GM19452 (cell line): ENCODE measurements around the gene PTN.
"Not testable (repeated sequence)": the region's sequence is repeated elsewhere in the genome, so short reads cannot be mapped to it uniquely, and the experiment has no call there.

Experiments
- ATAC-seq: cut with Tn5 transposase; IDR thresholded peaks from one replicate; pipeline ENCODE4 v1.9.1; 2021; ENCODE audit not compliant: unreplicated experiment

The PTN gene

GRCh38 chr7:137268001-137268865 is 75.3 kb downstream of the PTN start:
- not testable (repeated sequence) for ATAC-seq

GRCh38 chr7:137266764-137267163 is 76.8 kb downstream of the PTN start:
- ATAC-seq = no peak

GRCh38 chr7:137265480-137265879 is 78.1 kb downstream of the PTN start:
- not testable (repeated sequence) for ATAC-seq

- ATAC-seq = no peak
These were observed 80.9 kb downstream of the PTN start for GRCh38 chr7:137262599-137262998.

GRCh38 chr7:137258552-137258951 is 85.0 kb downstream of the PTN start:
- ATAC-seq = no peak

GRCh38 chr7:137254766-137255165 is 88.8 kb downstream of the PTN start:
- no peak for ATAC-seq

- no peak for ATAC-seq
These were observed 97.6 kb downstream of the PTN start for GRCh38 chr7:137245890-137246289.

- ATAC-seq = no peak
These were observed 98.3 kb downstream of the PTN start for GRCh38 chr7:137245186-137245585.

GRCh38 chr7:137243741-137244140 is 99.8 kb downstream of the PTN start:
- ATAC-seq = no peak

GRCh38 chr7:137242616-137243015 is 100.9 kb downstream of the PTN start:
- no peak for ATAC-seq

- ATAC-seq = no peak
These were observed 101.7 kb downstream of the PTN start for GRCh38 chr7:137241655-137242360.

GRCh38 chr7:137239186-137239585 is 104.3 kb downstream of the PTN start:
- not testable (repeated sequence) for ATAC-seq

GRCh38 chr7:137235434-137235833 is 108.1 kb downstream of the PTN start:
- ATAC-seq = no peak

- ATAC-seq = no peak
These were observed 112.4 kb downstream of the PTN start for GRCh38 chr7:137231167-137231566.

- ATAC-seq = no peak
These were observed 122.1 kb downstream of the PTN start for GRCh38 chr7:137221467-137221866.

GRCh38 chr7:137213744-137214143 is 129.8 kb downstream of the PTN start:
- no peak for ATAC-seq

GRCh38 chr7:137209151-137209817 is 134.2 kb downstream of the PTN start:
- no peak for ATAC-seq

- no peak for ATAC-seq
These were observed 136.8 kb downstream of the PTN start for GRCh38 chr7:137206770-137207169.

- no peak for ATAC-seq
These were observed 139.3 kb downstream of the PTN start for GRCh38 chr7:137204246-137204645.

- no peak for ATAC-seq
These were observed 140.2 kb downstream of the PTN start for GRCh38 chr7:137203351-137203750.

GRCh38 chr7:137196648-137197047 is 146.9 kb downstream of the PTN start:
- no peak for ATAC-seq

- ATAC-seq = no peak
These were observed 147.5 kb downstream of the PTN start for GRCh38 chr7:137195996-137196395.
